KMS-11 (cell line): Measurements from ENCODE around the gene PVALEF.
A peak's percentile ranks its signal among the peaks of the same experiment; 100 is the strongest.

Source experiments
- H2AFZ ChIP-seq: fragments of 200-600 bp; sonication (generic); 2 replicates; pipeline ENCODE4 v1.6.1; 2016; ENCODE audit warnings: antibody characterized with exemption, mixed run types, low read depth
- H3K27ac ChIP-seq: fragments of 200-600 bp; sonication (generic); 2 replicates; pipeline ENCODE4 v1.6.1; 2016; ENCODE audit warnings: mild to moderate bottlenecking, mixed run types
- H3K27me3 ChIP-seq: fragments of 200-600 bp; sonication (generic); 2 replicates; pipeline ENCODE4 v1.6.1; 2017; ENCODE audit warnings: mild to moderate bottlenecking, low read depth, mixed run types, moderate library complexity; ENCODE audit not compliant: insufficient read depth
- H3K36me3 ChIP-seq: fragments of 200-600 bp; sonication (generic); 2 replicates; pipeline ENCODE4 v1.6.1; 2017; ENCODE audit warnings: mild to moderate bottlenecking, mixed run types; ENCODE audit not compliant: insufficient read depth
- H3K4me1 ChIP-seq: fragments of 200-600 bp; sonication (generic); 2 replicates; pipeline ENCODE4 v1.6.1; 2016; ENCODE audit warnings: mild to moderate bottlenecking, low read depth, mixed run types; ENCODE audit not compliant: poor library complexity, severe bottlenecking
- H3K4me2 ChIP-seq: fragments of 200-600 bp; sonication (generic); 2 replicates; pipeline ENCODE4 v1.7.0; 2016; ENCODE audit warnings: mild to moderate bottlenecking, mixed run types
- H3K4me3 ChIP-seq: fragments of 200-600 bp; sonication (generic); IDR thresholded peaks from 2 replicates; pipeline ENCODE4 v1.6.1; 2017; ENCODE audit warnings: low read depth, low read length, mixed read lengths; ENCODE audit not compliant: insufficient read depth
- H3K79me2 ChIP-seq: fragments of 200-600 bp; sonication (generic); 2 replicates; pipeline ENCODE4 v1.6.1; 2016; ENCODE audit warnings: low read depth, mixed run types; ENCODE audit not compliant: insufficient read depth
- H3K9ac ChIP-seq: fragments of 200-600 bp; sonication (generic); 2 replicates; pipeline ENCODE4 v1.6.1; 2016; ENCODE audit warnings: mild to moderate bottlenecking, mixed run types
- H4K20me1 ChIP-seq: fragments of 200-600 bp; sonication (generic); 2 replicates; pipeline ENCODE4 v1.6.1; 2016; ENCODE audit warnings: mild to moderate bottlenecking, mixed run types; ENCODE audit not compliant: insufficient read depth
- TF ChIP-seq, protein P1 (sequence below): fragments of 200-600 bp; sonication (generic); conservative IDR thresholded peaks from 2 replicates; pipeline ENCODE4 v1.6.1; 2017; ENCODE audit warnings: low read depth, mild to moderate bottlenecking, antibody characterized with exemption, low read length, moderate library complexity, mixed read lengths

PVALEF gene

GRCh38 chr17:81228834-81229665 lies 63.7 kb downstream of the PVALEF start:
- Histone ChIP-seq H3K36me3 (no peaks in the 10 kb centered on the region), H3K79me2 (no peaks in the 10 kb centered on the region), H3K4me1 (no peaks in the 10 kb centered on the region), H3K27ac (no peak overlapping the region), H3K4me2 (no peak overlapping the region), H3K27me3 (no peaks in the 10 kb centered on the region), H2AFZ (no peak overlapping the region), H3K9ac (no peak overlapping the region), H4K20me1 (no peaks in the 10 kb centered on the region), H3K4me3 (no peak overlapping the region)
- TF ChIP-seq, protein P1, sequence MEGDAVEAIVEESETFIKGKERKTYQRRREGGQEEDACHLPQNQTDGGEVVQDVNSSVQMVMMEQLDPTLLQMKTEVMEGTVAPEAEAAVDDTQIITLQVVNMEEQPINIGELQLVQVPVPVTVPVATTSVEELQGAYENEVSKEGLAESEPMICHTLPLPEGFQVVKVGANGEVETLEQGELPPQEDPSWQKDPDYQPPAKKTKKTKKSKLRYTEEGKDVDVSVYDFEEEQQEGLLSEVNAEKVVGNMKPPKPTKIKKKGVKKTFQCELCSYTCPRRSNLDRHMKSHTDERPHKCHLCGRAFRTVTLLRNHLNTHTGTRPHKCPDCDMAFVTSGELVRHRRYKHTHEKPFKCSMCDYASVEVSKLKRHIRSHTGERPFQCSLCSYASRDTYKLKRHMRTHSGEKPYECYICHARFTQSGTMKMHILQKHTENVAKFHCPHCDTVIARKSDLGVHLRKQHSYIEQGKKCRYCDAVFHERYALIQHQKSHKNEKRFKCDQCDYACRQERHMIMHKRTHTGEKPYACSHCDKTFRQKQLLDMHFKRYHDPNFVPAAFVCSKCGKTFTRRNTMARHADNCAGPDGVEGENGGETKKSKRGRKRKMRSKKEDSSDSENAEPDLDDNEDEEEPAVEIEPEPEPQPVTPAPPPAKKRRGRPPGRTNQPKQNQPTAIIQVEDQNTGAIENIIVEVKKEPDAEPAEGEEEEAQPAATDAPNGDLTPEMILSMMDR, result no peak

DNA sequence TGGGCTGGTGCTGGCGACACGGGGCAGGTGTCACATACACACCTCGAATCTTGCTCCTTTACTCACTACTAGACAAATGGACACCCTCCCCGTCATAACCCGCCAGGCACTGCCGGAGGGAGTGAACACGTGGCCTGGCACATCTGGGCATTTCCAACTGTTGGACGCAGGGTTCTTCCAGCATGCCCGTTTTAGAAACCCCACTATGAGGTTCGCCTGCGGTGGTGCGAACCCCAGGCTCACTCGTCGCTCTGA lies 64.3 kb downstream of the PVALEF start:
- H3K27ac ChIP-seq, result no peak overlapping the region
- H4K20me1 ChIP-seq, result no peaks in the 10 kb centered on the region
- no peaks in the 10 kb centered on the region for H3K79me2 ChIP-seq
- H3K36me3 ChIP-seq, result no peaks in the 10 kb centered on the region
- no peak overlapping the region for H3K4me3 ChIP-seq
- H3K27me3 ChIP-seq, result no peaks in the 10 kb centered on the region
- H3K9ac ChIP-seq, result no peak overlapping the region
- no peaks in the 10 kb centered on the region for H3K4me1 ChIP-seq
- TF ChIP-seq, protein P1, result no peak
- no peak overlapping the region for H3K4me2 ChIP-seq
- H2AFZ ChIP-seq, result no peak overlapping the region

GRCh38 chr17:81230043-81230820 lies 64.9 kb downstream of the PVALEF start:
- TF ChIP-seq, protein P1, result peak; percentile 22; the same call in 1 of the 2 replicates
- Histone ChIP-seq H3K27me3 (no peaks in the 10 kb centered on the region), H3K4me2 (no peak overlapping the region), H3K27ac (no peak overlapping the region), H3K4me3 (no peak overlapping the region), H3K36me3 (no peaks in the 10 kb centered on the region), H4K20me1 (no peaks in the 10 kb centered on the region), H2AFZ (no peak overlapping the region), H3K9ac (no peak overlapping the region), H3K4me1 (no peaks in the 10 kb centered on the region), H3K79me2 (no peaks in the 10 kb centered on the region)

GRCh38 chr17:81231121-81231645 lies 65.9 kb downstream of the PVALEF start:
- H3K9ac ChIP-seq, result no peak overlapping the region
- no peak overlapping the region for H3K4me2 ChIP-seq
- no peaks in the 10 kb centered on the region for H3K36me3 ChIP-seq
- TF ChIP-seq, protein P1, result no peak
- H3K4me3 ChIP-seq, result no peak overlapping the region
- H3K79me2 ChIP-seq, result no peaks in the 10 kb centered on the region
- no peaks in the 10 kb centered on the region for H3K4me1 ChIP-seq
- H4K20me1 ChIP-seq, result no peaks in the 10 kb centered on the region
- no peak overlapping the region for H2AFZ ChIP-seq
- H3K27ac ChIP-seq, result no peak overlapping the region
- no peaks in the 10 kb centered on the region for H3K27me3 ChIP-seq
